SH-SY5Y (cell line): Measurements from ENCODE around the gene CFAP69.

Source experiments
- GATA2 ChIP-seq: IDR thresholded peaks from 2 replicates; pipeline ENCODE4 v1.6.1; 2011; ENCODE audit warnings: mild to moderate bottlenecking, low read depth, low read length
- GATA3 ChIP-seq: IDR thresholded peaks from 2 replicates; pipeline ENCODE4 v1.6.1; 2011; ENCODE audit warnings: low read depth, mild to moderate bottlenecking, low read length, moderate library complexity

- TF ChIP-seq GATA2 (no peak), GATA3 (no peak)
These were observed 17.5 kb downstream of the CFAP69 start for GRCh38 chr7:90262438-90262837.
